K562 (cell line): ENCODE data around the gene FCGBP. TPM values are rescaled to one million over a fixed set of nuclear protein-coding genes. Genes with fewer than 3 reads are reported as not detected.

Experiments
- ATAC-seq: fragments of 200-7000 bp; cut with Tn5 transposase; 3 replicates; pipeline ENCODE4 v1.9.1; 2020; ENCODE audit warnings: moderate library complexity
- BruUV-seq: library from RNA; stranded (reverse); fragments of 400-500 nt; replicated peaks from 2 replicates; lab custom pipeline; 2021; lab: Mats Ljungman, UMichigan
- CTCF ChIA-PET: fragments of 300-600 bp; formaldehyde crosslinking; extraction: SDS; loops from one replicate; lab custom pipeline; 2021; ENCODE audit warnings: low intra/inter-chr PET ratio; lab: Yijun Ruan, JAX
- POLR2A ChIA-PET: fragments of 300-600, 350-650 bp; sonication (Branson Sonifier 250); formaldehyde crosslinking; extraction: SDS; loops from one replicate; lab custom pipeline; 2021; ENCODE audit warnings: antibody characterized with exemption, inconsistent platforms; lab: Yijun Ruan, JAX
- DNase-seq, 4 experiments: peaks; one replicate each; pipeline versions ENCODE4 v3.0.0 to v3.0.0-alpha.2; 2011 to 2018; ENCODE audit warnings: low spot score in 3 of 4, mixed read lengths in 3 of 4; ENCODE audit errors: extremely low read depth in 1 of 4
- FAIRE-seq: peaks from 2 replicates; lab custom pipeline; 2011; peaks lifted over from hg19 to GRCh38; lab: Jason Lieb, UNC
- H2AFZ ChIP-seq: 2 replicates; pipeline ENCODE4 v1.6.0; 2011; ENCODE audit warnings: low read depth, low read length, control low read depth, inconsistent platforms
- H3K27ac ChIP-seq: fragments of 200-600 bp; 3 replicates; pipeline ENCODE4 v1.8.0; 2011; ENCODE audit warnings: low read depth, mild to moderate bottlenecking, control low read depth, inconsistent platforms, low read length, moderate library complexity, mixed read lengths; ENCODE audit errors: extremely low read depth
- H3K27me3 ChIP-seq, 2 experiments: fragments of 300-600 bp in 1 of 2; 2 replicates in 1 of 2; 3 replicates in 1 of 2; pipeline versions ENCODE4 v1.6.0 to v1.8.0; 2011; ENCODE audit warnings: inconsistent platforms in 2 of 2, low read length in 2 of 2, mild to moderate bottlenecking in 1 of 2, mixed read lengths in 1 of 2, moderate library complexity in 1 of 2; ENCODE audit not compliant: control insufficient read depth in 2 of 2, insufficient read depth in 2 of 2
- H3K36me3 ChIP-seq: fragments of 300-600 bp; 3 replicates; pipeline ENCODE4 v1.8.0; 2011; ENCODE audit warnings: mild to moderate bottlenecking, low read length, inconsistent platforms; ENCODE audit not compliant: control insufficient read depth, insufficient read depth
- H3K4me1 ChIP-seq, 2 experiments: fragments of 200-600 bp in 1 of 2; replicated peaks in 1 of 2; 2 replicates in 1 of 2; 3 replicates in 1 of 2; pipeline versions ENCODE4 v1.5.1 to v1.8.0; 2011; ENCODE audit warnings: inconsistent platforms in 2 of 2, low read length in 2 of 2, mild to moderate bottlenecking in 1 of 2, mixed read lengths in 1 of 2, moderate library complexity in 1 of 2; ENCODE audit not compliant: control insufficient read depth in 2 of 2, insufficient read depth in 2 of 2
- H3K4me2 ChIP-seq: 2 replicates; pipeline ENCODE4 v1.6.1; 2011; ENCODE audit warnings: low read length, control low read depth, inconsistent platforms, mixed read lengths; ENCODE audit not compliant: insufficient read depth
- H3K4me3 ChIP-seq: fragments of 200-600 bp; sonication (generic), shearing (Covaris generic); 2 replicates; pipeline ENCODE4 v1.5.1; 2016; ENCODE audit warnings: control low read depth, inconsistent platforms
- H3K79me2 ChIP-seq: fragments of 200-600 bp; 3 replicates; pipeline ENCODE4 v1.8.0; 2011; ENCODE audit warnings: low read length, inconsistent platforms; ENCODE audit not compliant: control insufficient read depth, insufficient read depth
- H3K9ac ChIP-seq, 2 experiments: 2 replicates each; pipeline versions ENCODE4 v1.6.0 to v1.6.1; 2011; ENCODE audit warnings: low read depth in 2 of 2, low read length in 2 of 2, control low read depth in 1 of 2, inconsistent platforms in 1 of 2, mild to moderate bottlenecking in 1 of 2, mixed read lengths in 1 of 2; ENCODE audit not compliant: insufficient read depth in 1 of 2
- H3K9me1 ChIP-seq: one replicate; pipeline ENCODE4 v1.6.0; 2011; ENCODE audit warnings: inconsistent platforms, mild to moderate bottlenecking, low read length, moderate library complexity; ENCODE audit not compliant: control insufficient read depth, insufficient read depth
- H3K9me3 ChIP-seq: replicated peaks from 2 replicates; pipeline ENCODE4 v1.5.1; 2011; ENCODE audit warnings: low read depth, low read length, inconsistent platforms; ENCODE audit not compliant: control insufficient read depth, insufficient read depth
- H4K20me1 ChIP-seq: replicated peaks from 2 replicates; pipeline ENCODE4 v1.6.1; 2011; ENCODE audit warnings: low read length, inconsistent platforms, mixed read lengths; ENCODE audit not compliant: control insufficient read depth, insufficient read depth
- CTCFL ChIP-seq: IDR thresholded peaks from 2 replicates; pipeline ENCODE4 v1.6.1; 2011; ENCODE audit warnings: borderline replicate concordance, low read depth, mild to moderate bottlenecking, moderate library complexity, low read length; ENCODE audit not compliant: insufficient read depth, poor library complexity, severe bottlenecking
- CUX1 ChIP-seq: fragments of 200-800 bp; sonication (Bioruptor generic); IDR thresholded peaks from 2 replicates; pipeline ENCODE4 v1.6.1; 2016; ENCODE audit warnings: missing genetic modification characterization, missing compliant biosample characterization
- KDM5B ChIP-seq: fragments of 200-600 bp; sonication (generic); IDR thresholded peaks from 2 replicates; pipeline ENCODE4 v1.6.1; 2012; ENCODE audit warnings: low read depth, mild to moderate bottlenecking, moderate library complexity, low read length, control low read depth, inconsistent platforms; ENCODE audit not compliant: insufficient replicate concordance
- MAFK ChIP-seq: IDR thresholded peaks from 2 replicates; pipeline ENCODE4 v1.6.1; 2011; ENCODE audit warnings: low read length, improper control_type of control experiment
- NONO ChIP-seq, 2 experiments: fragments of 200-400 bp in 1 of 2; fragments of 450-650 bp in 1 of 2; formaldehyde crosslinking in 1 of 2; IDR thresholded peaks; 2 replicates each; pipeline ENCODE4 v1.6.1; 2017; ENCODE audit warnings: low read depth in 2 of 2, mild to moderate bottlenecking in 2 of 2, moderate library complexity in 2 of 2, low read length in 1 of 2
- RBFOX2 ChIP-seq: fragments of 200-400 bp; formaldehyde crosslinking; IDR thresholded peaks from 2 replicates; pipeline ENCODE4 v1.6.1; 2017; ENCODE audit warnings: low read depth, mild to moderate bottlenecking, low read length, moderate library complexity
- RUNX1 ChIP-seq: sonication (generic); IDR thresholded peaks from 2 replicates; pipeline ENCODE4 v1.6.1; 2016; ENCODE audit warnings: antibody characterized with exemption, low read depth
- SREBF1 ChIP-seq: fragments of 150-350 bp; IDR thresholded peaks from 2 replicates; pipeline ENCODE4 v1.6.1; 2014; ENCODE audit warnings: antibody characterized with exemption, low read depth, low read length, borderline replicate concordance
- SRSF9 ChIP-seq: fragments of 200-400 bp; formaldehyde crosslinking; IDR thresholded peaks from 2 replicates; pipeline ENCODE4 v1.6.1; 2017; ENCODE audit warnings: low read depth, low read length, borderline replicate concordance
- ZBED1 ChIP-seq: IDR thresholded peaks from 2 replicates; pipeline ENCODE4 v1.6.1; 2014
- ZBTB17 ChIP-seq: fragments of 450-650 bp; formaldehyde crosslinking; IDR thresholded peaks from 2 replicates; pipeline ENCODE4 v1.4.0; 2020; ENCODE audit warnings: mild to moderate bottlenecking
- ZNF445 ChIP-seq: fragments of 250-450 bp; sonication (Bioruptor Pico); IDR thresholded peaks from 2 replicates; pipeline ENCODE4 v1.4.0; 2020; ENCODE audit warnings: low read depth, mild to moderate bottlenecking, moderate library complexity
- ZNF717 ChIP-seq: fragments of 250-450 bp; sonication (Bioruptor Pico); IDR thresholded peaks from 2 replicates; pipeline ENCODE4 v1.5.0; 2021
- ZNF79 ChIP-seq: fragments of 250-450 bp; sonication (Bioruptor Pico); IDR thresholded peaks from 2 replicates; pipeline ENCODE4 v1.4.0; 2020; ENCODE audit warnings: low read depth, mild to moderate bottlenecking, moderate library complexity
- WGBS: fragments of 100-300 bp; shearing (Covaris generic); methylation state at CpG from one replicate; pipeline ENCODE4 v1.1.6; 2016; ENCODE audit warnings: low coverage, mixed read lengths; ENCODE audit not compliant: insufficient coverage; ENCODE audit errors: missing lambda C conversion rate; 5-methylcytosine and 5-hydroxymethylcytosine counted together
- in situ Hi-C: fragments of 300-500 bp; cut with MboI; formaldehyde crosslinking; loops from 4 replicates; pipeline ENCODE4 v1.15.0; 2018; ENCODE audit warnings: inconsistent platforms, mixed read lengths
- intact Hi-C: fragments of 100-400 bp; cut with micrococcal nuclease; formaldehyde crosslinking; loops from 2 replicates; pipeline ENCODE4 v1.14.2; 2022
- polyA plus RNA-seq, 8 experiments: library from polyadenylated mRNA; depleted of rRNA in 4 of 8; stranded (reverse) in 5 of 8; unstranded in 3 of 8; fragments of >200 nt; fragmentation: Nextera tagmentation in 2 of 8; fragmentation: Illumina TruSeq in 1 of 8; extraction: Ambion mirVana in 2 of 8; extraction: Trizol in 1 of 8; gene quantifications; 2 replicates each; pipeline versions ENCODE4 v1.2.1 to v1.2.3, GENCODE V29; 2011 to 2014; ENCODE audit warnings: inconsistent platforms in 1 of 8, missing spikeins in 1 of 8
- total RNA-seq, 7 experiments: library from RNA; depleted of rRNA in 6 of 7; stranded (reverse); fragments of >200 nt in 6 of 7; fragmentation: Illumina TruSeq in 2 of 7; extraction: Trizol in 2 of 7; gene quantifications; 2 replicates each; pipeline versions ENCODE4 v1.2.1 to v1.2.3, GENCODE V29; 2011 to 2021; ENCODE audit warnings: low replicate concordance in 1 of 7
- TF ChIP-seq, protein P1 (sequence below): fragments of 250-450 bp; sonication (Bioruptor Pico); IDR thresholded peaks from 2 replicates; pipeline ENCODE4 v1.8.0; 2022; ENCODE audit warnings: inconsistent platforms, mild to moderate bottlenecking, moderate library complexity, borderline replicate concordance

The FCGBP gene
- total and polyA plus RNA-seq, 9 of the 15 experiments (the other 6 are each of a cell fraction or from before 2014, with no cell fraction given) = 0.01 to 1.5 (median 0.13) TPM; not detected in 4

GRCh38 chr19:39941151-39941550, 6.7 kb upstream of the FCGBP start:
- TF ChIP-seq, protein P1, sequence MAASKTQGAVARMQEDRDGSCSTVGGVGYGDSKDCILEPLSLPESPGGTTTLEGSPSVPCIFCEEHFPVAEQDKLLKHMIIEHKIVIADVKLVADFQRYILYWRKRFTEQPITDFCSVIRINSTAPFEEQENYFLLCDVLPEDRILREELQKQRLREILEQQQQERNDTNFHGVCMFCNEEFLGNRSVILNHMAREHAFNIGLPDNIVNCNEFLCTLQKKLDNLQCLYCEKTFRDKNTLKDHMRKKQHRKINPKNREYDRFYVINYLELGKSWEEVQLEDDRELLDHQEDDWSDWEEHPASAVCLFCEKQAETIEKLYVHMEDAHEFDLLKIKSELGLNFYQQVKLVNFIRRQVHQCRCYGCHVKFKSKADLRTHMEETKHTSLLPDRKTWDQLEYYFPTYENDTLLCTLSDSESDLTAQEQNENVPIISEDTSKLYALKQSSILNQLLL (CRISPR knock-in tag) = no peak
- TF ChIP-seq NONO (IDR thresholded peaks at IDR 0.05; ENCODE audit: low read depth in 2 of 2, low read length in 1 of 2) (no peak), SRSF9 (no peak), RUNX1 (no peak), CTCFL (no peak), RBFOX2 (no peak), ZNF79 (CRISPR knock-in tag) (no peak), ZNF717 (no peak), ZBED1 (no peak), CUX1 (no peak), SREBF1 (no peak), MAFK (no peak), ZBTB17 (CRISPR knock-in tag) (no peak), KDM5B (no peak), ZNF445 (CRISPR knock-in tag) (no peak)
- Histone ChIP-seq H4K20me1 (no peaks in the 10 kb centered on the region), H3K9me1 (no peaks in the 10 kb centered on the region), H3K9me3 (no peaks in the 10 kb centered on the region; the same call in 1 of the 2 replicates), H3K27me3 (no peaks in the 10 kb centered on the region), H3K27ac (no peak overlapping the region), H3K36me3 (no peaks in the 10 kb centered on the region), H3K4me1 (no peaks in the 10 kb centered on the region), H2AFZ (no peak overlapping the region), H3K79me2 (no peaks in the 10 kb centered on the region), H3K9ac (no peak overlapping the region), H3K4me3 (no peak overlapping the region), H3K4me2 (no peak overlapping the region)
- no peak for DNase-seq
- in situ Hi-C loops = no loop called here
- CTCF ChIA-PET = no interaction called here
- FAIRE-seq = no peak
- ATAC-seq = no peak
- WGBS = 10% methylated on average over 6 of the region's 6 CpGs
- intact Hi-C loops = no loop called here
- no TSS peak for BruUV-seq
- POLR2A ChIA-PET = no interaction called here
